Mononuclear cell (primary cell): ENCODE measurements around the gene DAGLB. TPM values are rescaled to one million over a fixed set of nuclear protein-coding genes. Genes with fewer than 3 reads are reported as not detected.

Experiments
- H3K27me3 ChIP-seq: 2 replicates; pipeline ENCODE4 v1.6.0; 2011; ENCODE audit warnings: low read length, control low read depth; ENCODE audit not compliant: insufficient read depth
- H3K4me1 ChIP-seq: 2 replicates; pipeline ENCODE4 v1.5.1; 2011; ENCODE audit warnings: mild to moderate bottlenecking, low read length, control low read depth; ENCODE audit not compliant: insufficient read depth
- H3K4me3 ChIP-seq: 2 replicates; pipeline ENCODE4 v1.5.1; 2011; ENCODE audit warnings: mild to moderate bottlenecking, low read length, moderate library complexity
- H3K9me3 ChIP-seq: 2 replicates; pipeline ENCODE4 v1.5.1; 2011; ENCODE audit warnings: low read depth, mild to moderate bottlenecking, control low read depth, low read length
- total RNA-seq: library from RNA; depleted of rRNA; stranded (reverse); fragments of >200 nt; gene quantifications from one replicate; pipeline ENCODE4 v1.2.3, GENCODE V29; 2012

The DAGLB gene
- total RNA-seq, 1 donor: 9.9 TPM

DNA sequence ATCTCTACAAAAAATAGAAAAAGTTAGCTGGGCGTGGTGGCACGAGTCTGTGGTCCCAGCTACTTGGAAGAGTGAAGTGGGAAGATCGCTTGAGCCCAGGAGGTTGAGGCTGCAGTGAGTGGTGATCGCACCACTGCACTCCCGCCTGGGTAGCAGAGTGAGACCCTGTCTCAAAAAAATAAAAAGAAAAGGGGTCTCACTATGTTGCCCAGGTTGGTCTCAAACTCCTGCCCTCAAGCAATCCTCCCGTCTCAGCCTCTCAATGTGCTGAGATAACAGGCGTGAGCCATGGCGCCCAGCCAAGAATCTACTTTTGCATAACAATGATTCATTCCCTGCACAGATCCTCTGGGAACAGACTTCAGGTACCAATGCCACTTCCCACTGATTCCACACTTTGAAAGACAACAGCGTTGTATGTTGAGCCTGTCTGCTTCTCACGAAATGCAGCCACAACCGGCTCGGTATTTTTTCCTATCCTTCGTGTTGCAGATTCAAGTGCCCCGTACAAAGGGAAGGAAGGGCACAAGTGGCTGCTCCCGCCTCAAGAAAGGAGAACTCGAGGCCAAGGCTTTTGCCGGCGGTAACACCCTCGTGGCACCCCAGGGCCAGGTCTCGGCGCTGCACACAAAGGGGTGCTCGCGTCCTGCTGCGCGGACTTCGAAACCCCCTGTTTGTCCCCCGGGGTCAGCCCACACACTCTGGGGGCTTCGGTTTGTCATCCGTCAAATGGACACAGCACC lies 745 bp downstream of the DAGLB start:
- Histone ChIP-seq H3K9me3 (no peaks in the 10 kb centered on the region), H3K4me3 (peak overlapping the region; percentile 99), H3K27me3 (no peaks in the 10 kb centered on the region), H3K4me1 (peaks cover 54% of the 10 kb centered on the region)

DNA sequence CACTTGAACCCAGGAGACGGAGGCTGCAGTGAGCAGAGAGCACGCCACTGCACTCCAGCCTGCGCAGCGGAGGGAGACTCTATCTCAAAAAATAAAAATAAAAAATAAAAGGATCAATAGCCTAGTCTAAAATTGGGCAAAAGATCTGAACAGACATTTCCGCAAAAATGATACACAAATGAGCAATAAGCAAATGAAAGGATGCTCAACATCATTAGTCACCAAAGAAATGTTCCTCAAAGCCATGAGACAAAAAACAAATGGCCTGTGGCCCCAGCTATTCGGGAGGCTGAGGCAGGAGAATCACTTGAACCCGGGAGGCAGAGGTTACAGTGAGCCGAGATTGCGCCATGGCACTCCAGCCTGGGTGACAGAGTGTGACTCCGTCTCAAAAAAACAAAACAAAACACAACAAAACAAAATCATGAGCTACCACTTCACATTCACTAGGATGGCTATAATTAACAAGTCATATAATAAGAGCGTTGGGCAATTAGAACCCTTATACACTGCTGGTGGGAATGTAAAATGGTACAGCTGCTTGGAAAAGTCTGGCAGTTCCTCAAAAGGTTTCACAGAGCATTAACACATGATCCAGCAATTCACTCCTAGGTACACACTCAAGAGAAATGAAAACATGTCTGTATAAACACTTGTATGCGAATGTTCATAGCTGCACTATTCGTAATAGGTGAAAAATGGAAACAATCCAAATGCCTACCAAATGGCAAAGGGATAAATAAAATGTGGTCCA lies 3.1 kb downstream of the DAGLB start:
- Histone ChIP-seq H3K4me3 (no peak overlapping the region), H3K9me3 (no peaks in the 10 kb centered on the region), H3K4me1 (peaks cover 62% of the 10 kb centered on the region), H3K27me3 (no peaks in the 10 kb centered on the region)

DNA sequence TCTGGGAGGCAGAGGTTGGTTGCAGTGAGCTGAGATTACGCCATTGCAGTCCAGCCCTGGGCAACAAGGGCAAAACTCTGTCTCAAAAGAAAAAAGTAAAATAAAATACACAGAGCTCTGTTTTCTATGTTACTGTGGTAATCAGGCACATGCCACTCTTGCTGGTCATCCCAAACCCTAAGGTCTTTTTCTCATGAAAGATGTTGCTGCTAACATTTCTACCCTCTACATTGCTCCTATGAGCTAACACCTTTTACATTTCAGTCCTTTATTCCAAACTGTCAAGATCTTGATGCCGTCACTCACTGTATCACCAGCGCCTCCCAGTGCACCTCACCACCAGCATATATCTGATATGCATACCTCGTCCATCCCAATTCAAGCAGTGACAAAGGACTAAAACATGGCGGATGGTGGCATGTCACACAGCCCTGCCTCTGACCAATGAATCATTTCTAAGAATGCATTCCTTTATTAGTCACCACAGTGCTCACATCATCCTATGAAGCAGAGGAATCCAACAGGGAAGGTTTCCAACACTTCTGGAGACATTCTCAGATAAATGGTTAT lies 4.3 kb downstream of the DAGLB start:
- Histone ChIP-seq H3K4me1 (peaks cover 68% of the 10 kb centered on the region), H3K4me3 (no peak overlapping the region), H3K9me3 (no peaks in the 10 kb centered on the region), H3K27me3 (no peaks in the 10 kb centered on the region)

DNA sequence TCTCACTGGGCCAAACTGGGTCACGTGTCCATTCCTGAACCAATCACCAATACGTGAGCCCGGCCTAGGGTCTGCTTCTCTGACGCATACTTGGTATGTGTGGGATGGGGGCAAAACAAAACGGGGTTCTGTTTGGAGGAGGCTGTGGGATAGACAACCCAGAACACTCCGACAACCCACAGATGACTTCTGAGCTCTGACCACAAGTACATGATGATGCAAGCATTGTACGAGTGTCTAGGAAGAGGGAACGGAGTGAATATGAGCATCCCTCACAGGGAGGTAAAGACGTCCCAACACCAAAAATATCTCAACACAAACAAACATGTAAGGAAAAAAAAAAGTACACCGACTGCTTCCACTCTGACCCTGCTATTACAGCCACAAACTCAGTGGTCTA lies 5.6 kb downstream of the DAGLB start:
- Histone ChIP-seq H3K27me3 (no peaks in the 10 kb centered on the region), H3K9me3 (no peaks in the 10 kb centered on the region), H3K4me1 (peaks cover 78% of the 10 kb centered on the region), H3K4me3 (no peak overlapping the region)

DNA sequence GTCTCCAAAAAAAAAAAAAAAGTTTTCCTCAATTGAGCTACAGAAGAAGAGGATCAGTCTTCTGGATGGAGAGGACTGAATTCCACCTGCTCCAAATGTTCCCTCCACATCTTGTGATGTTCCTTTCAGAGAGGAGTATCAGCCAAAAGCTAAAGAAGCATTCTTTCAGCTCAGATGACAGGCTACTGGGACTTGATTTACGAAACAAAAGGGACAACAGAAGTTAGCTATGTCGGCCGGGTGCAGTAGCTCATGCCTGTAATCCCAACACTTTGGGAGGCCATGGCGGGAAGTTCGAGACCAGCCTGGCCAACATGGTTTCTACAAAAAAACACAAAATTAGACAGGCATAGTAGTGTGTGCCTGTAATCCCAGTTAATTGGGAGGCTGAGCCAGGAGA lies 7.4 kb downstream of the DAGLB start:
- Histone ChIP-seq H3K27me3 (no peaks in the 10 kb centered on the region), H3K4me1 (peaks cover 77% of the 10 kb centered on the region), H3K4me3 (no peak overlapping the region), H3K9me3 (no peaks in the 10 kb centered on the region)

DNA sequence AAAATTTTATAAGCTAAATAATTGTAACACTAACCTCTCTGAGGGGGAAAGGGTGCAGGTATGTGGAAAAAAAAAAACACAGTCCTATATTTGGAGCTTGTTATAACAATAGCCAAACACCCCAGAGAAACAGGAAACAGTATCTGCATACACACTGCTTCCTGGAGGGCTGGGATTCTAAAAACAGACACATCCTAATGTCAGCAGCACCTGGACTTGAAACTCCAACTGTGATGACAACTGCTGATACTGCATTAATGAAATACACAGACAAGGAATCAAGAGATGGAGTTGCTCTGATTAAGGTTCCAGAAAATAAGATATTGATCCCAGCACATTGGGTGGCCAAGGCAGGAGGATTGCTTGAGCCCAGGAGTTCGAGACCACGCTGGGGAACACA lies 9.3 kb downstream of the DAGLB start:
- no peak overlapping the region for H3K4me3 ChIP-seq
- H3K27me3 ChIP-seq: no peaks in the 10 kb centered on the region
- peaks cover 81% of the 10 kb centered on the region for H3K4me1 ChIP-seq
- no peaks in the 10 kb centered on the region for H3K9me3 ChIP-seq

DNA sequence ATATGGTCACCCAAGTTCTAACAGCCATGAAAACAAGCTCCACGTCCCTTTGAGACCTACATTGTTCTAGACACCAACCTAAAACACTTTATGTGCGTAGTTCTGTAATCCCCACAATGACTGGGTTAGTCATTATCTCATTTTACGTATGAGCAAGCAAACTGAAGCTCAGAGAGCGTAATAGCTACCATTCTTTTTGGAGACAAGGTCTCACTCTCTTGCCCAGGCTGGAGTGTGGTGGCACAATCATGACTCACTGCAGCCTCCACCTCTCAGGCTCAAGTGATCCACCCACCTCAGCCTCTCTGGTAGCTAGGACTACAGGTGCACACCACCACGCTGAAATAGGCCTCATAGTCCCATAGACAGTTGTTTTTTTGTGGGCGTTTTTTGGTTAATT lies 10.5 kb downstream of the DAGLB start:
- Histone ChIP-seq H3K4me3 (no peak overlapping the region), H3K9me3 (no peaks in the 10 kb centered on the region), H3K27me3 (no peaks in the 10 kb centered on the region), H3K4me1 (peaks cover 81% of the 10 kb centered on the region)

DNA sequence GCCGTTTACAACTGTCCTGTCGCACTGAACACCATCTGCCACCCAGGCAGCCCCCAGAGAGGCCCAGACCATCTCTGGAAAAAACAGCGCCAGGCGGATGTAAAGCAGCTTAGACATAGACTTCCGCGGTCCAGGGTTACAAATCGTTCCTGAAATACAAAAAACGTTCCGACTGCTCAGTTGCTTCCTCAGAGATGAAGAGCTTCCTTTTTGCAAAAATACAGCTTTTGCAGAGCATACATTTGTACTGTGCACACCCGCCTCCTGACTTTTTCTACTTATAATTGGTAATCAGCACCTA lies 11.4 kb downstream of the DAGLB start:
- Histone ChIP-seq H3K4me3 (peak overlapping the region; percentile 5), H3K27me3 (no peaks in the 10 kb centered on the region), H3K9me3 (no peaks in the 10 kb centered on the region), H3K4me1 (peaks cover 84% of the 10 kb centered on the region)

DNA sequence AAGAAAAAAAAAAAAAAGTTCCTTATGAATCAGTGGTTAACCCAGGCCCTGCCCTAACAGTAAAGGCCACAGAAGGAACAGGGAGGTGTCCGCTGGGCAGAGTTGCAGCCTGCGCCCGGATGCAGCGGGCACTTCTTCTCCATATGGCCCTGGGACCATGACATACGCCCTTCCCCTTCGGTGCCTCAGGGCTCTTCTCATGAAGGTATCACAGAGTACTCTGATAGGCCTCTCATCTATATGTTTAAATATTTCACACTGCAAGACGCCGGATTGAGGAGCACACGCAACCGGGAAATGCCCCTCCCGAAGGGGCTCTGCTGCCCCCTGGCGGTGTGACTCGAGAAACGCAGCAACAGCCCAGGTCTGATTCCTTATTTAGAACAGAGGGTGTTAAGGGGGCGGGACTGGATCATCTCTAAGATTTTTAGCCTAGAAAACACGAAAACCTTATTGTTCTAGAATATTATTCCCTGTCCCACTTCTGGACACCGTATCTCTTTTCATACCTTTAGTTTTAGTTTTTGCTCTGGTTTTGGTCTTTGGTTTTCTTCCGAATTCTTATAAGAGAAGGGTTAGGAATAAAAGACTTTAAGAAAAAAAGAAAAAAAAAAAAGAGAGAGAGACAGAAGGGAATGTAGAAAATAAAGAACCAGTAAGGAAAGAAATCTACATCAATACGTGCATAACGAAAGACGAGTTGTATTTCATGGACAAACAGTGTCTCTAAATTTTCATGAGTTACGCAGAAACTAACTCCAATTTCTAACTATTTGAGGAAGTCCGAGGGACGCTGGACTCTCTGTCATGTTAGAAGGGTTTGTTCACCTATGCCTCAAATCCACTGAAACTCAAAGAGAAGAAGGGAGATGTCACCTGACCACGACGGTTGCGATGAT lies 12.0 kb downstream of the DAGLB start:
- H3K4me3 ChIP-seq: peak overlapping the region; percentile 5
- no peaks in the 10 kb centered on the region for H3K9me3 ChIP-seq
- no peaks in the 10 kb centered on the region for H3K27me3 ChIP-seq
- H3K4me1 ChIP-seq: peaks cover 90% of the 10 kb centered on the region

DNA sequence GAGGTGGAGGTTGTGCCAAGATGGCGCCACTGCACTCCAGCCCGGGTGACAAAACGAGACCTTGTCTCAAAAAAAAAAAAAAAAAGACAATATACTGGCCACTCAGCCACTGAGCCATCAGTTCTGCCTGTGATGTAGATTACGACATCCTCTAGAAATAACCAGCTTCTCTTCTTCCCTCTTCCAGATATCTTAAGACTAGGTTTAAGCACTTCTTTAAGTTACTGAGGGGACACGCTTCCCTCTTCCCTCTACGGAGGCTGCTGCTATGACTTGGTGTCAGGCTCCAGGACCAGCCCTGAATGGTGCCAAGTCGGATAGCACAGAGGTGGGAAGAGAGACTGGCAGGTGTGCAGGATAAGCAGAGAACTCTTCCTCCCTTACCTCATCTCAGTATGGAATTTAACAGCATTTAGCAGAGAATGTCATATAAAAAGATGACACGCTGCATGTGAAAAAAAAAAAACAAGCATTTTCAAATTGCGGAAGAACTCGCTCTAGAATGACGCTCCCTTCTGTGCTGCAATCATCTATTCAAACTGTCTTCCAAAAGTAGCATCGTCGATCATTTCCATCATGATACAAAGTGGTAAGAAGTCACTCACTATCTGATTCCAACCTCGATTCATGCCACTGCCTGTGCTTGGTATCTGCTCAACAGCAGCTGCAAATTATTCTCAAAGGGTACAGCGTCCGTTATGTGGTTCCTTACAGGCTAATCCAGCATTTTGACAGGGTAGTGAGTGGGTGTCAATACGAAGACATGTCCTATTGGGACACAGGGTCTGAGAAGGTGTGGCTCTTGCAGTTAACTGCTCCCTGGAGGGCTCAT lies 13.8 kb downstream of the DAGLB start:
- peaks cover 85% of the 10 kb centered on the region for H3K4me1 ChIP-seq

DNA sequence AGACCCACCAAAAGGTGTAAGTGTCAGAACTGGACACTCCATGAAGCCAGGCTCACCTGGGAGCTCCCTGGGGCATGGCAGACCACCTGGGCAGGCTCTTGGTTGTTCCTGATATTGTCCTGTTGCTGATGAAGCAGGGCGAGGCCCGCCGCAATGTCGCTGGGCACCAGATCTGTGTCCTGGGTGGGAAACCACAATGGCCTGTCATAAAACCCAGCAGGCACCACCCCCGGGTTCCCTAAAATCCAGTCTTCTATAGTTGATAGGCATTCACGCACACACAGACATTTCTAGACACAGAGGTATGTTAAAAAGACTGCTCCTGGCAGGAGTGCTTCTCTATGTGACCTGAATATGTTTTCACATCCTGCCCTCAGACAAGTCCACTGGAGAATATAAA lies 15.0 kb downstream of the DAGLB start:
- Histone ChIP-seq H3K4me1 (peaks cover 72% of the 10 kb centered on the region), H3K4me3 (no peak overlapping the region), H3K27me3 (no peaks in the 10 kb centered on the region), H3K9me3 (no peaks in the 10 kb centered on the region)

More for the DNA sequence above, 13.8 kb downstream of the DAGLB start:
- Histone ChIP-seq H3K27me3 (no peaks in the 10 kb centered on the region), H3K4me3 (no peak overlapping the region), H3K9me3 (no peaks in the 10 kb centered on the region)

DNA sequence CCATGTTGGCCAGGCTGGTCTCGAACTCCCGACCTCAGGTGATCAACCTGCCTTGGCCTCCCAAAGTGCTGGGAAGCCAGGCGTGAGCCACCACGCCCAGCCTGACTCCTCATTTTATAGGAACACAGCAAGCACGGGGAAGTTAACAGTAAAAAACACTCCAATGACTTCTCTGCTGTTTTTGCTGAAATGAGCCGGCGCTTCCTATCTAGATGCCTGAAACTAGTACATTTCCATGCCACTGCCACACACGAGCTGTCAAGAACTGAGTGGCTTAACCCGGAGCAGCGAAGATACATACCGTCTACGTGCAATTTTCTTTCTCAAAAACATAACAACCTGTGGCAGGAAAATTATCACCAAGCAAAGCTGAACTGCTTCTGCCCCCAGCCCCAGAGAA lies 16.8 kb downstream of the DAGLB start:
- Histone ChIP-seq H3K9me3 (no peaks in the 10 kb centered on the region), H3K4me1 (peaks cover 58% of the 10 kb centered on the region), H3K27me3 (no peaks in the 10 kb centered on the region), H3K4me3 (no peak overlapping the region)

DNA sequence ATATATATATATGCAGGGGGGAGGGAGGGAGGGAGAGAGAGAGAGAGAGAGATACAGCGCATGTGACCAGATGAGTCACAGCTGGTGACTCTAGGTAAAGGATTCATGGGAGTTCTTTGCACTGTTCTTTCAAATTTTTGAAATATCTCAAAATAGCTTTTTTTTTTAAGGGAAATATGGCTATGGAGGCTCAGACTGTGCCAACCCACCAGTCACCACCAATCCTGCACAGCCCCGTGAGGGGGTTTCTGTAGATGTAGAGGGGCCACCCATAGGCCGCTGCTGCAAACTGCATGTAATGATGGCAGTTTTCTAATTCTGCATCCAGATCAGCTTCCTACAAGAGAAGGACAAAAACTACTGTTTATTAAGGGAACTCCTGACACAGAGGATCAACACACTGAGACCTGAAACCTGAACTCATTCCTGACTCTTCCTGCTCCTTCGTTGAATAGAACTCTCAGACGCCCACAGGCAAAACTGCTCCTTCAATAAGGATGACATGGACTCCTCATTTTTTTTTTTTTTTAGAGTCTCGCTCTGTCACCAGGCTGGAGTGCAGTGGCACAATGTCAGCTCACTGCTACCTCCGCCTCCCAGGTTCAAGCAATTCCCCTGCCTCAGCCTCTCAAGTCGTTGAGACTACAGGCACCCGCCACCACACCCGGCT lies 17.3 kb downstream of the DAGLB start:
- Histone ChIP-seq H3K9me3 (no peaks in the 10 kb centered on the region), H3K4me3 (no peak overlapping the region), H3K4me1 (peaks cover 59% of the 10 kb centered on the region), H3K27me3 (no peaks in the 10 kb centered on the region)

DNA sequence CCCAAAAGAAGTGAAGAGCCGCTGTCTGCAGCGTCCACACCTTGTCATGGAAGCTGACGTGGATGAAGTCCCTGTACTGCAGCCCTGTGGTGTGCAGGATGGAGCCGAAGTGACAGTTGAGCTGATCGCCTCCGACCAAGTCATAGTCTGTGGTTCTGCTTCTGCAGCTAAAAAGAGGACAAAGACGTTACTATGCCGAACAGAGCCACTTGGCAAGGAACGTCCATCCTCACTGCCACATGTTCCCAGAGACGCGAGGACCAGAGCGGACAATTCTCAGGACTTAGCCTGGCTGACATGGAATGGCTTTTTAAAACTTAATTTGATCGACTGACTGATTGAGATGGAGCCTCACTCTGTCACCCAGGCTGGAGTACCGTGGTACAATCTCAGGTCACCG lies 21.8 kb downstream of the DAGLB start:
- H3K9me3 ChIP-seq: no peaks in the 10 kb centered on the region
- H3K4me3 ChIP-seq: no peak overlapping the region
- H3K27me3 ChIP-seq: no peaks in the 10 kb centered on the region
- H3K4me1 ChIP-seq: peaks cover 54% of the 10 kb centered on the region
